IMR-90 (cell line): Measurements from ENCODE around the gene IP6K3.

Source experiments
- BHLHE40 ChIP-seq: fragments of 150-350 bp; IDR thresholded peaks from 2 replicates; pipeline ENCODE4 v1.6.1; 2016; ENCODE audit warnings: mild to moderate bottlenecking, low read depth, low read length
- CEBPB ChIP-seq: IDR thresholded peaks from 2 replicates; pipeline ENCODE4 v1.6.1; 2012; ENCODE audit warnings: low read depth, low read length, improper control_type of control experiment
- FOS ChIP-seq: fragments of 150-350 bp; IDR thresholded peaks from 2 replicates; pipeline ENCODE4 v1.6.1; 2016; ENCODE audit warnings: low read depth, low read length
- MAFK ChIP-seq: IDR thresholded peaks from 2 replicates; pipeline ENCODE4 v1.6.1; 2012; ENCODE audit warnings: low read depth, low read length, improper control_type of control experiment
- POLR2A ChIP-seq: IDR thresholded peaks from 2 replicates; pipeline ENCODE4 v1.6.1; 2012; ENCODE audit warnings: mild to moderate bottlenecking, low read depth, low read length
- RAD21 ChIP-seq: IDR thresholded peaks from 2 replicates; pipeline ENCODE4 v1.6.1; 2012; ENCODE audit warnings: low read length, improper control_type of control experiment
- RFX5 ChIP-seq: IDR thresholded peaks from 2 replicates; pipeline ENCODE4 v1.8.0; 2012; ENCODE audit warnings: low read depth, mild to moderate bottlenecking, low read length, moderate library complexity
- SMC3 ChIP-seq: fragments of 150-350 bp; IDR thresholded peaks from 2 replicates; pipeline ENCODE4 v1.6.1; 2016; ENCODE audit warnings: low read depth, mild to moderate bottlenecking, antibody characterized with exemption, low read length, moderate library complexity
- TF ChIP-seq, protein P1 (sequence below): conservative IDR thresholded peaks from 2 replicates; pipeline ENCODE4 v1.5.1; 2012; ENCODE audit warnings: mild to moderate bottlenecking, low read depth, low read length, improper control_type of control experiment
- TF ChIP-seq, protein P2 (sequence below): fragments of 150-350 bp; IDR thresholded peaks from 2 replicates; pipeline ENCODE4 v1.6.1; 2017; ENCODE audit warnings: mild to moderate bottlenecking, antibody characterized with exemption, low read length, low read depth

DNA sequence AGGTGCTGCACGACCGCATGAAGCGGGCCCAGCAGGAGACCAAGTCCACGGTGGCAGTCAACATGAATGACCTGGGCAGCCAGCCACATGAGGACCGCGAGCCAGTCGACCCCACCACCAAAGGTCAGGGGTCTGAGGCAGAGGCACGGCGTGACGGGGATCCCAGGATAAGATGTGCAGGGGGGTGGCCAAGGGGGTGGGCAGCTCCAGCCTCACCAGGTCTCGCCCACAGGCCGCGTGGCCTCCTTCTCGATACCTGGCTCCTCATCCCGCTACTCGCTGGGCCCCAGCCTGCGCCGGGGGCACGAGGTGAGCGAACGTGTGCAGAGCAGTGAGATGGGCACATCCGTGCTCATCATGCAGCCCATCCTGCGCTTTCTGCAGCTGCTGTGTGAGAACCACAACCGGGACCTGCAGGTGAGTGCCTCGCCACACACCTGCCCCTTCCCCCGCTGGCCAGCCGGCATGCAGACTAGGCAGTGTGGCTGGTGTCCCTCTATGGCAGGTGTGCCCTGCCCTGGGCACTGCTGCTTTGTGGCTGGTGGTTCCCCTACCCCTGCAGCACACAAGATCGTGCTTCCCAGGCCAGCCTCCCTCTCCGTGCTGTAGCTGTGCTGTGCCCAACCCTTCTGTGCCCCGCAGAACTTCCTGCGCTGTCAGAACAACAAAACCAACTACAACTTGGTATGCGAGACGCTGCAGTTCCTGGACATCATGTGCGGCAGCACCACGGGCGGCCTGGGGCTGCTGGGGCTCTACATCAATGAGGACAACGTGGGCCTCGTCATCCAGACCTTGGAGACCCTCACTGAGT is 61.1 kb downstream of the IP6K3 start:
- TF ChIP-seq POLR2A (no peak), RFX5 (no peak), BHLHE40 (no peak), FOS (no peak), CEBPB (no peak), MAFK (no peak), RAD21 (no peak), SMC3 (no peak)
- TF ChIP-seq, protein P1, sequence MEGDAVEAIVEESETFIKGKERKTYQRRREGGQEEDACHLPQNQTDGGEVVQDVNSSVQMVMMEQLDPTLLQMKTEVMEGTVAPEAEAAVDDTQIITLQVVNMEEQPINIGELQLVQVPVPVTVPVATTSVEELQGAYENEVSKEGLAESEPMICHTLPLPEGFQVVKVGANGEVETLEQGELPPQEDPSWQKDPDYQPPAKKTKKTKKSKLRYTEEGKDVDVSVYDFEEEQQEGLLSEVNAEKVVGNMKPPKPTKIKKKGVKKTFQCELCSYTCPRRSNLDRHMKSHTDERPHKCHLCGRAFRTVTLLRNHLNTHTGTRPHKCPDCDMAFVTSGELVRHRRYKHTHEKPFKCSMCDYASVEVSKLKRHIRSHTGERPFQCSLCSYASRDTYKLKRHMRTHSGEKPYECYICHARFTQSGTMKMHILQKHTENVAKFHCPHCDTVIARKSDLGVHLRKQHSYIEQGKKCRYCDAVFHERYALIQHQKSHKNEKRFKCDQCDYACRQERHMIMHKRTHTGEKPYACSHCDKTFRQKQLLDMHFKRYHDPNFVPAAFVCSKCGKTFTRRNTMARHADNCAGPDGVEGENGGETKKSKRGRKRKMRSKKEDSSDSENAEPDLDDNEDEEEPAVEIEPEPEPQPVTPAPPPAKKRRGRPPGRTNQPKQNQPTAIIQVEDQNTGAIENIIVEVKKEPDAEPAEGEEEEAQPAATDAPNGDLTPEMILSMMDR = no peak
- TF ChIP-seq, protein P2, sequence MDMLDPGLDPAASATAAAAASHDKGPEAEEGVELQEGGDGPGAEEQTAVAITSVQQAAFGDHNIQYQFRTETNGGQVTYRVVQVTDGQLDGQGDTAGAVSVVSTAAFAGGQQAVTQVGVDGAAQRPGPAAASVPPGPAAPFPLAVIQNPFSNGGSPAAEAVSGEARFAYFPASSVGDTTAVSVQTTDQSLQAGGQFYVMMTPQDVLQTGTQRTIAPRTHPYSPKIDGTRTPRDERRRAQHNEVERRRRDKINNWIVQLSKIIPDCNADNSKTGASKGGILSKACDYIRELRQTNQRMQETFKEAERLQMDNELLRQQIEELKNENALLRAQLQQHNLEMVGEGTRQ = no peak
